Gastroesophageal sphincter (tissue), 4 donors: ENCODE data around the gene TXK. TPM values are rescaled to one million over a fixed set of nuclear protein-coding genes. Genes with fewer than 3 reads are reported as not detected.

Source experiments
- ATAC-seq: fragments of 150-250 bp; one replicate; pipeline ENCODE4 v1.9.1; 2016; ENCODE audit warnings: mild to moderate bottlenecking, moderate library complexity
- H3K27ac ChIP-seq, 4 donors: fragments of 200-600 bp; sonication (generic) in 3 of 4; 1 replicate in 3 of 4; 2 replicates in 1 of 4; pipeline ENCODE4 v1.5.1; 2016 to 2019
- H3K27me3 ChIP-seq: fragments of 200-600 bp; sonication (generic); one replicate; pipeline ENCODE4 v1.5.1; 2019
- H3K36me3 ChIP-seq, 2 donors: fragments of 200-600 bp; sonication (generic); one replicate each; pipeline ENCODE4 v1.5.1; 2019; ENCODE audit warnings: control low read depth in 1 of 2
- H3K4me1 ChIP-seq, 3 donors: fragments of 200-600 bp; sonication (generic); 1 replicate in 2 of 3; 2 replicates in 1 of 3; pipeline ENCODE4 v1.5.1; 2016 to 2019; ENCODE audit warnings: control low read depth in 2 of 3
- H3K4me3 ChIP-seq, 2 donors: fragments of 200-600 bp; sonication (generic); one replicate each; pipeline ENCODE4 v1.5.1; 2019; ENCODE audit warnings: mild to moderate bottlenecking in 1 of 2, moderate library complexity in 1 of 2
- H3K9me3 ChIP-seq, 3 donors: fragments of 200-600 bp; sonication (generic); one replicate each; pipeline ENCODE4 v1.5.1; 2017 to 2019; ENCODE audit warnings: control low read depth in 2 of 3
- EP300 ChIP-seq: sonication (generic); formaldehyde crosslinking; IDR thresholded peaks from one replicate; pipeline ENCODE4 v1.6.1; 2017; ENCODE audit warnings: antibody characterized with exemption, mild to moderate bottlenecking
- POLR2A ChIP-seq, 2 donors: fragments of 450-650 bp; IDR thresholded peaks; one replicate each; pipeline ENCODE4 v1.6.1; 2017; ENCODE audit warnings: antibody characterized with exemption in 2 of 2, mild to moderate bottlenecking in 2 of 2, moderate library complexity in 1 of 2
- POLR2AphosphoS5 ChIP-seq: sonication (generic); formaldehyde crosslinking; IDR thresholded peaks from one replicate; pipeline ENCODE4 v1.6.1; 2017; ENCODE audit warnings: antibody characterized with exemption
- WGBS, 2 donors: methylation state at CpG; one replicate each; pipeline ENCODE4 v1.1.5; 2018; ENCODE audit warnings: low coverage in 1 of 2; 5-methylcytosine and 5-hydroxymethylcytosine counted together
- total RNA-seq, 4 donors: library from RNA; depleted of rRNA; stranded (reverse); fragments of >200 nt; gene quantifications; one replicate each; pipeline ENCODE4 v1.1.0, GENCODE V29; 2016
- TF ChIP-seq, protein P1 (sequence below), 4 experiments: fragments of 200-600 bp in 2 of 4; fragments of 450-650 bp in 2 of 4; sonication (generic) in 1 of 4; IDR thresholded peaks; one replicate each; pipeline ENCODE4 v1.5.1; 2017 to 2019; ENCODE audit warnings: antibody characterized with exemption in 4 of 4, mild to moderate bottlenecking in 2 of 4, moderate library complexity in 2 of 4

Gene TXK
- total RNA-seq, 4 donors from 2014 or later = 0.32 to 0.81 (median 0.39) TPM; not detected in 1

- H3K36me3 ChIP-seq = no peaks in the 10 kb centered on the region
- H3K9me3 ChIP-seq = no peaks in the 10 kb centered on the region
- no peaks in the 10 kb centered on the region for H3K27me3 ChIP-seq
- 79 to 83% methylated on average over 3 of the region's 3 CpGs for WGBS, 2 donors
- H3K4me1 ChIP-seq = no peaks in the 10 kb centered on the region
- no peak overlapping the region for H3K27ac ChIP-seq
- no peak overlapping the region for H3K4me3 ChIP-seq
- TF ChIP-seq, protein P1, sequence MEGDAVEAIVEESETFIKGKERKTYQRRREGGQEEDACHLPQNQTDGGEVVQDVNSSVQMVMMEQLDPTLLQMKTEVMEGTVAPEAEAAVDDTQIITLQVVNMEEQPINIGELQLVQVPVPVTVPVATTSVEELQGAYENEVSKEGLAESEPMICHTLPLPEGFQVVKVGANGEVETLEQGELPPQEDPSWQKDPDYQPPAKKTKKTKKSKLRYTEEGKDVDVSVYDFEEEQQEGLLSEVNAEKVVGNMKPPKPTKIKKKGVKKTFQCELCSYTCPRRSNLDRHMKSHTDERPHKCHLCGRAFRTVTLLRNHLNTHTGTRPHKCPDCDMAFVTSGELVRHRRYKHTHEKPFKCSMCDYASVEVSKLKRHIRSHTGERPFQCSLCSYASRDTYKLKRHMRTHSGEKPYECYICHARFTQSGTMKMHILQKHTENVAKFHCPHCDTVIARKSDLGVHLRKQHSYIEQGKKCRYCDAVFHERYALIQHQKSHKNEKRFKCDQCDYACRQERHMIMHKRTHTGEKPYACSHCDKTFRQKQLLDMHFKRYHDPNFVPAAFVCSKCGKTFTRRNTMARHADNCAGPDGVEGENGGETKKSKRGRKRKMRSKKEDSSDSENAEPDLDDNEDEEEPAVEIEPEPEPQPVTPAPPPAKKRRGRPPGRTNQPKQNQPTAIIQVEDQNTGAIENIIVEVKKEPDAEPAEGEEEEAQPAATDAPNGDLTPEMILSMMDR (IDR thresholded peaks at IDR 0.05) = no peak
- no peak for TF ChIP-seq POLR2A (IDR thresholded peaks at IDR 0.05)
- no peak for TF ChIP-seq EP300
- TF ChIP-seq POLR2AphosphoS5 = no peak
- no peak for ATAC-seq
Observed at GRCh38 chr4:48102303-48102702, 31.7 kb downstream of the TXK start.

GRCh38 chr4:48100256-48100655 is 33.8 kb downstream of the TXK start:
- WGBS, 2 donors = 11 to 35% methylated on average over 1 of the region's 1 CpG
- ATAC-seq = no peak
- Histone ChIP-seq H3K9me3 (no peaks in the 10 kb centered on the region), H3K4me1 (no peaks in the 10 kb centered on the region), H3K27me3 (no peaks in the 10 kb centered on the region), H3K4me3 (no peak overlapping the region), H3K36me3 (no peaks in the 10 kb centered on the region), H3K27ac (no peak overlapping the region)
- TF ChIP-seq, protein P1 (IDR thresholded peaks at IDR 0.05) = no peak
- no peak for TF ChIP-seq POLR2AphosphoS5
- TF ChIP-seq POLR2A (IDR thresholded peaks at IDR 0.05) = no peak
- no peak for TF ChIP-seq EP300

DNA sequence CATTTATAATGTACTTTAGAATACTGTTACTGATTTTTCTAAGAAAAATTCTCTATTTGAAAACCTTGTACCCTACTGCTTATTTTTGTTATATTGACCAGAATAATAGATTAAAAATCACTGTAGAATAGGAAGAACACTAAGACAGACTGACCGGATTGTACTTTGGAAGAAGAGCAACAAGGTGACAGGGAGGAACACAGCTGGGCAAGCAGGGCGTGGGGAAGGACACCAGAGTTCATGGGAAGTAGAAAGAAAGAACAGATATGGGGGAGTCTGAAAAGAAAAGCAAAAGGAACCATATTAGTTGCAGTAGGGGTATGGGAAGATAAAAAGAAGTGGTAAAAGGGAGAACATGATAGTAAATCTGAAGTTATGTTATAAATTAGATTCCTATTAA is 38.6 kb downstream of the TXK start:
- H3K36me3 ChIP-seq = no peaks in the 10 kb centered on the region
- TF ChIP-seq, protein P1 (IDR thresholded peaks at IDR 0.05) = no peak
- TF ChIP-seq POLR2AphosphoS5 = no peak
- TF ChIP-seq EP300 = no peak
- no peak for TF ChIP-seq POLR2A (IDR thresholded peaks at IDR 0.05)
- H3K27ac ChIP-seq = no peak overlapping the region
- H3K4me1 ChIP-seq = no peaks in the 10 kb centered on the region
- no peak overlapping the region for H3K4me3 ChIP-seq
- no peaks in the 10 kb centered on the region for H3K9me3 ChIP-seq
- WGBS, 2 donors = 53 to 65% methylated on average over 2 of the region's 2 CpGs
- ATAC-seq = no peak
- no peaks in the 10 kb centered on the region for H3K27me3 ChIP-seq

GRCh38 chr4:48093991-48094416 is 40.0 kb downstream of the TXK start:
- H3K4me1 ChIP-seq = no peaks in the 10 kb centered on the region
- no peaks in the 10 kb centered on the region for H3K9me3 ChIP-seq
- TF ChIP-seq EP300 (no peak), POLR2A (IDR thresholded peaks at IDR 0.05) (no peak), POLR2AphosphoS5 (no peak)
- TF ChIP-seq, protein P1 (IDR thresholded peaks at IDR 0.05) = no peak
- H3K27me3 ChIP-seq = no peaks in the 10 kb centered on the region
- no peak for ATAC-seq
- no peak overlapping the region for H3K4me3 ChIP-seq
- 33 to 43% methylated on average over 1 to 3 of the region's 3 CpGs for WGBS, 2 donors
- no peak overlapping the region for H3K27ac ChIP-seq
- H3K36me3 ChIP-seq = no peaks in the 10 kb centered on the region

DNA sequence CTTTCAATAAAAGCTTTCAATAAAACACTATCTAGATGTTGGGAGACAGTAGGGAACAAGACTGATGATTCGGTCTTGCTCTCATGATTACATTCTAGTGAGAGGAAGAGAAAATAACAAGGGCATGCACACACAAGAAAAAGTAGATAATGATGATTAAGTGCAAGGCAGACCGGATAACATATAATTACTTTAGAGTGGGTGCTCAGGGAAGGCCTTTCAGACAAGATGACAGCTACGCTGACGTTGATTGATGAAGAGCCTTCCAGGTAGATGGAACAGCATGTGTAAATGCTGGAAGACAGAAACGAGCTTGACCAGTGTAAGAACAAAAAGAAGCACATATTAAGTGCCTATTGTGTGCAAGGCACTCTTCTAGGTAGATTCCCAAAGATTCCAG is 43.4 kb downstream of the TXK start:
- H3K36me3 ChIP-seq = no peaks in the 10 kb centered on the region

More for the DNA sequence above, 43.4 kb downstream of the TXK start:
- WGBS, 2 donors = 57 to 75% methylated on average over 5 of the region's 5 CpGs
- TF ChIP-seq, protein P1 (IDR thresholded peaks at IDR 0.05) = no peak
- no peak for TF ChIP-seq POLR2A (IDR thresholded peaks at IDR 0.05)
- TF ChIP-seq POLR2AphosphoS5 = no peak
- no peak for TF ChIP-seq EP300
- no peak overlapping the region for H3K4me3 ChIP-seq
- H3K9me3 ChIP-seq = no peaks in the 10 kb centered on the region
- ATAC-seq = no peak
- no peaks in the 10 kb centered on the region for H3K27me3 ChIP-seq
- H3K4me1 ChIP-seq = no peaks in the 10 kb centered on the region
- H3K27ac ChIP-seq = no peak overlapping the region
